ENCODE results near the gene SGMS1.
"Not testable (repeated sequence)": the region's sequence is repeated elsewhere in the genome, so short reads cannot be mapped to it uniquely, and the experiment has no call there.

SGMS1 gene

GRCh38 chr10:50582766-50583762 is 40.7 kb downstream of the SGMS1 start:
- DNase-seq (ENCODE audit: low read depth), result no peak

- DNase-seq (ENCODE audit: low read depth), result no peak
Observed at GRCh38 chr10:50582046-50582445, 41.7 kb downstream of the SGMS1 start.

- DNase-seq (ENCODE audit: low read depth), result no peak
Observed at GRCh38 chr10:50580262-50580891, 43.4 kb downstream of the SGMS1 start.

GRCh38 chr10:50579491-50580261 is 44.1 kb downstream of the SGMS1 start:
- DNase-seq (ENCODE audit: low read depth), result no peak

- DNase-seq (ENCODE audit: low read depth), result no peak
Observed at GRCh38 chr10:50578949-50579348, 44.8 kb downstream of the SGMS1 start.

- DNase-seq (ENCODE audit: low read depth), result peak; percentile 72
Observed at GRCh38 chr10:50577681-50578350, 45.9 kb downstream of the SGMS1 start.

- DNase-seq (ENCODE audit: low read depth), result no peak
Observed at GRCh38 chr10:50577010-50577409, 46.7 kb downstream of the SGMS1 start.

- DNase-seq (ENCODE audit: low read depth), result no peak
Observed at GRCh38 chr10:50576245-50576815, 47.4 kb downstream of the SGMS1 start.

GRCh38 chr10:50575477-50576244 is 48.1 kb downstream of the SGMS1 start:
- no peak for DNase-seq (ENCODE audit: low read depth)

GRCh38 chr10:50574931-50575330 is 48.8 kb downstream of the SGMS1 start:
- DNase-seq (ENCODE audit: low read depth), result no peak

GRCh38 chr10:50574305-50574704 is 49.5 kb downstream of the SGMS1 start:
- no peak for DNase-seq (ENCODE audit: low read depth)

GRCh38 chr10:50572017-50572491 is 51.7 kb downstream of the SGMS1 start:
- DNase-seq (ENCODE audit: low read depth), result no peak

GRCh38 chr10:50568750-50569149 is 55.0 kb downstream of the SGMS1 start:
- DNase-seq (ENCODE audit: low read depth), result not testable (repeated sequence)

GRCh38 chr10:50567384-50567783 is 56.4 kb downstream of the SGMS1 start:
- no peak for DNase-seq (ENCODE audit: low read depth)

GRCh38 chr10:50566150-50566549 is 57.6 kb downstream of the SGMS1 start:
- DNase-seq (ENCODE audit: low read depth), result no peak

GRCh38 chr10:50565301-50566083 is 58.3 kb downstream of the SGMS1 start:
- DNase-seq (ENCODE audit: low read depth), result no peak

- DNase-seq (ENCODE audit: low read depth), result no peak
Observed at GRCh38 chr10:50563906-50564305, 59.9 kb downstream of the SGMS1 start.

GRCh38 chr10:50561816-50562215 is 61.9 kb downstream of the SGMS1 start:
- no peak for DNase-seq (ENCODE audit: low read depth)

GRCh38 chr10:50561266-50561665 is 62.5 kb downstream of the SGMS1 start:
- DNase-seq (ENCODE audit: low read depth), result peak; percentile 94

- no peak for DNase-seq (ENCODE audit: low read depth)
Observed at GRCh38 chr10:50560370-50560769, 63.4 kb downstream of the SGMS1 start.
